ENCODE data around the gene PBX3.

GRCh38 chr9:125966466-125966865 is 219.3 kb downstream of the PBX3 start:
- TF ChIP-seq CTCF (conservative IDR thresholded peaks at IDR 0.05) (no peak), ZFX (IDR thresholded peaks at IDR 0.05) (no peak)

Measured in C4-2B (cell line).